H1 (cell line): ENCODE measurements around the gene PTGIR. TPM values are rescaled to one million over a fixed set of nuclear protein-coding genes. Genes with fewer than 3 reads are reported as not detected.

Experiments
- CEBPB ChIP-seq: IDR thresholded peaks from 2 replicates; pipeline ENCODE4 v1.6.1; 2012; ENCODE audit warnings: low read depth, low read length
- GTF2F1 ChIP-seq: IDR thresholded peaks from 2 replicates; pipeline ENCODE4 v1.6.1; 2012; ENCODE audit warnings: low read depth, low read length, improper control_type of control experiment, borderline replicate concordance
- HDAC2 ChIP-seq, 2 experiments: fragments of 300-600 bp in 1 of 2; sonication (generic) in 1 of 2; IDR thresholded peaks; 2 replicates each; pipeline ENCODE4 v1.6.1; 2011 to 2012; ENCODE audit warnings: low read depth in 2 of 2, low read length in 2 of 2, mild to moderate bottlenecking in 2 of 2, moderate library complexity in 2 of 2, borderline replicate concordance in 1 of 2, inconsistent platforms in 1 of 2
- PHF8 ChIP-seq: fragments of 200-600 bp; sonication (generic); conservative IDR thresholded peaks from 2 replicates; pipeline ENCODE4 v1.7.1; 2012; ENCODE audit warnings: low read depth, mild to moderate bottlenecking, inconsistent platforms, low read length, moderate library complexity
- RBBP5 ChIP-seq: IDR thresholded peaks from 2 replicates; pipeline ENCODE4 v1.7.1; 2012; ENCODE audit warnings: low read depth, mild to moderate bottlenecking, inconsistent platforms, low read length, moderate library complexity, borderline replicate concordance
- RFX5 ChIP-seq: IDR thresholded peaks from 2 replicates; pipeline ENCODE4 v1.6.1; 2011; ENCODE audit warnings: low read depth, low read length, improper control_type of control experiment, borderline replicate concordance
- RNF2 ChIP-seq: fragments of 200-900, 300-1000 bp; sonication (generic); IDR thresholded peaks from 2 replicates; pipeline ENCODE4 v1.7.1; 2016; ENCODE audit warnings: borderline replicate concordance, low read depth, mild to moderate bottlenecking, antibody characterized with exemption, low read length; ENCODE audit not compliant: poor library complexity, severe bottlenecking; ENCODE audit errors: missing control alignments
- RXRA ChIP-seq: IDR thresholded peaks from 2 replicates; pipeline ENCODE4 v1.6.1; 2011; ENCODE audit warnings: low read depth, mild to moderate bottlenecking, low read length, moderate library complexity; ENCODE audit not compliant: insufficient read depth
- SIRT6 ChIP-seq: IDR thresholded peaks from one replicate; pipeline ENCODE4 v1.7.1; 2012; ENCODE audit warnings: low read length, inconsistent platforms
- SRF ChIP-seq: IDR thresholded peaks from 2 replicates; pipeline ENCODE4 v1.6.1; 2011; ENCODE audit warnings: mild to moderate bottlenecking, low read depth, low read length, moderate library complexity
- TAF7 ChIP-seq: optimal IDR thresholded peaks from 2 replicates; pipeline ENCODE3; 2011; ENCODE audit warnings: low read depth, mild to moderate bottlenecking, inconsistent platforms, low read length, moderate library complexity, borderline replicate concordance
- polyA plus RNA-seq, 7 experiments: library from polyadenylated mRNA; depleted of rRNA in 3 of 7; stranded (reverse) in 5 of 7; unstranded in 2 of 7; fragments of >200 nt in 5 of 7; fragments of 200-250 nt in 2 of 7; gene quantifications; 1 replicate in 5 of 7; 2 replicates in 1 of 7; 4 replicates in 1 of 7; pipeline versions ENCODE4 v1.2.1 to v1.2.3, GENCODE V29; 2011 to 2013; ENCODE audit warnings: missing spikeins in 2 of 7, mixed read lengths in 2 of 7
- total RNA-seq: library from RNA; stranded (reverse); fragmentation: NEBNext Ultra II Directional; extraction: Animal tissue kit (Norgen Biotek cat#: 25700); gene quantifications from 2 replicates; pipeline ENCODE4 v1.2.1, GENCODE V29; 2021

Gene PTGIR
- total and polyA plus RNA-seq, 2 of the 8 experiments (the other 6 are each of a cell fraction or from before 2014, with no cell fraction given): 0.15 TPM; not detected in 1

DNA sequence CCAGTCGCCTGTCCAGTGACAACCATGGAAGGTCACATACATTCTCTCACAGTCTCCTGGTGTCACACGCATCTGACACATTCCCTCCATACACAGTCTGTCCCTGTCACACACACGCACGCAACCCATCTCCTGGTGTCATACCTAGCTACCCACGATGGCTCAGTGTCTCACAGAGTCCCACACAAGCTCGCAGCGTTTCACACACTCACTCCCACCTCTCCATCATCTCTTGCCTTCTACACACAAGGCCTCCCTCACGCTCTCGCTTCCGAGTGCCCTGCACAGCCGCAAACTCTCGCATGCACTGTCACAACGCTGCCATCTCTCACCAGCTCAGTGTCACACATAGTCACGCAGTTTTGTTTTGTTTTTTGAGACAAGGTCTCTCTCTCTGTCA, 12.3 kb upstream of the PTGIR start (continued):
- TF ChIP-seq RBBP5 (no peak), PHF8 (no peak), TAF7 (no peak), SIRT6 (no peak), HDAC2 (IDR thresholded peaks at IDR 0.05; ENCODE audit: borderline replicate concordance in 1 of 2, low read depth in 2 of 2, low read length in 2 of 2) (no peak), RXRA (no peak), RFX5 (no peak), GTF2F1 (no peak), RNF2 (no peak), SRF (no peak), CEBPB (no peak)
